Pulmonary artery endothelial cell (primary cell): ENCODE measurements around the gene BCKDHA. TPM values are rescaled to one million over a fixed set of nuclear protein-coding genes. Genes with fewer than 3 reads are reported as not detected.
"Not testable (repeated sequence)": the region's sequence is repeated elsewhere in the genome, so short reads cannot be mapped to it uniquely, and the experiment has no call there.

Source experiments
- DNase-seq: peaks from one replicate; pipeline ENCODE4 v3.0.0-alpha.2; 2011; ENCODE audit warnings: low read depth, low spot score
- total RNA-seq: library from RNA; depleted of rRNA; stranded (reverse); fragments of >200 nt; gene quantifications from 2 replicates; pipeline ENCODE4 v1.2.3, GENCODE V29; 2014

BCKDHA gene
- total RNA-seq, 1 donor from 2014 or later = 74.5 TPM

DNA sequence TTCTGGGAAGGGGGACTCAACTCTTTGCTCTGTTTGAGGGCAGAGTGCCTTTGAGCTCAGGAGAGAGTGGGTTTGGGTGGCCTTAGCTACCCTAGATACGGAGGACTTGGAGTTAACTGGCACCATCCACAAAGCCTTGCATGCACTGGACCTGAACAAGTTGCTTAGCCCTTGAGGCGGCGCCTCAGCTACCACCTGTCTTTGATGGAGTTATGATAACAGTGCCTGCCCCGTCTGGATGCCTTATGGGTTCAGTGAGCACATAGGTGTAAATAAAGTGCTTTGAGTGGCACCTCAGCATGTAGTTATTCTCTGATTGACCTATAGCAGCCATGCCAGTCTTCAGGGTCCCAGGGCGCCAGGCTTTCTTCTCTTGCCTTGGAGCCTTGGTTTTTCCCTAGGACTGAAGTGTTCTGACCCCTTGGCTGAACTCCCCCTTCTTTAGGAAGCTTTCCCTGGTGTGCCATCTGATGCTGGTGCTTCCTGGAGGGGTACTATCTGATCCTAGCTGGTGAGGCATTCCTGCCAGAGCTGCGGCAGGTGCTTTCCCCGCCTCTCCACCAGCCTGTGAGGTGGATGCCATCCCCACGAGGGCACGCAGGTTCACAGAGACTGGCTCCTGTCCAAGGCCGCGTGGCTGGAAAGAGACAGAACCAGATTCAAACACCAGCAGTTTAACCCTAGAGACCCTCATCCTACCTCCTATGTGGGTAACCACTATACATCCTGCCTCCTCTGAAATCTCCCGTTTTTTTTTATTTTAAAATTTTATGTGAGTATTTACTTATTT lies 5.8 kb downstream of the BCKDHA start:
- no peak for DNase-seq

DNA sequence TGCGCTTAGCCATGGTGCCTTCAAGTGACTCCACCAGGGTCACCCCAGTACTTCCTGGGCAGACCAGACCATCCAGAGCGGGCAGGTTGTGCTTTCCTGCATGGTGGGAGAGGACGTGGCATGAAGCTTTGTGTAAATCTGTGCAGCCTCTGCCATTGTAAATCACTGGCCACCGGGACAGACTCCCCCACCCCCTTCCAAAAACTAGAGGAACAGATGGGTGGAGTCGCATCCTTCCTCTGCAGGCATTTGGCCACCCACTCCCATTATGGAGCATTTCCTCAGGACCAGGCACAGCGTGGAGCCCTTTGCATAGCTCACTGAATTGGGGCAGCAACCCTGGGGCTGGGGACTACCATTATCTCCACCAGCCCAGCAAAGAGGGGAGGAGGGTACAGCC lies 8.2 kb downstream of the BCKDHA start:
- DNase-seq = no peak

DNA sequence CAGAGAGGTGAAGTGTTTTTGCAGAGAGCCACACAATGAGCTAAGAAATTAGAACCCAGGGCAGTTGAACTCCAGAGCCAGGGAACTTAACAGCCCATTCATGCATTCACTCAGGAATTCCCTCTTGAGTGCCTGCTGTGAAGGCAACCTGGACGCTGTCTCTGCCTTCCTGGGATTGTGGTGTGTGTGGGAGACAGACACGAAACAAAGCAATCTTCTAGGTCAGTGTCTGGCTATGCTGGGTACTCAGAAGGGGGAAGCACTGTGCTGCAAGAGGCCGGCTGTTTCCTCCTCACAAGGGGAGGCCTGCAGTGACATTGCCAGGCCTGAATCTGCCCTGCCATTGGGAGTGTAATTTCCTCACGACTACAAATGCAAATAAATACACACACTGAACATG lies 9.7 kb downstream of the BCKDHA start:
- DNase-seq = no peak

DNA sequence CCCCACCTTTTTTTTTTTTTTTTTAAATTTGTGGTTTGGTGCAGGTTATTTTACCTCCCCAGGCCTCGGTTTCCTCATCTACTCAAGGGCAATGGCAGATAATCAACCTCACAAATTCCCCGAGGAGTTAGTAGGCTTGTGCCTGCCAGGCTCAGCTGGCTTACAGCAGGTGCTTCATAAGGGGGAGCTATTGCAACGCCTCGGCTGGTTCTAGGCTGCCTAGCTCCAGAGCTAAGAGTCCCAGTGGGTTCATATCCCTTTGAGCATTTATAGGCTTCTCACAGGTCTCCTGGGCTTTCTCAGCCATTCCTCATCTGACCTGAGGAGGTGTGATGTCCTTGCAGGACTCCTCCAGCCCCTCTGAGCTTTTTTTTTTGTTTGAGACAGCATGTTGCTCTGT lies 10.6 kb downstream of the BCKDHA start:
- DNase-seq = no peak

GRCh38 chr19:41408846-41409245 lies 11.2 kb downstream of the BCKDHA start:
- DNase-seq = not testable (repeated sequence)

DNA sequence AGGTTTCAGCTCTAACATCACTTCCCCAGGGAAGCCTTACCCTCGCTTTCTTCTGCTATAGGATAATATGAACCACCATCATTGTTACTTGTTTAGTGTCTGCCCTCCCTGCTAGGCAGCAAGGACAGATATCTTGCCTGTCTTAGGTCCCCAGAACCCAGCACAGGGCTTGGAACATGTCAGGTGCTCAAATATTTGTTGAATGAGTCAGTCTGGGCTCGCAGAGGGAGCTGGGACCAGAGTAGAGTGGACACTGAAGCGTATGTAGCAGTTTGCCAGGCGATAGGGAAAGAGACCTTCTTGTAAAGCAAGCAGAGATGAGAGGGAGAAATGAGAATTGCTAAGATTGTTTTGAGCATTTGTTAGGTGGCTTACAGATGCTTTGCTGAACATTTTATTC lies 11.7 kb downstream of the BCKDHA start:
- no peak for DNase-seq

GRCh38 chr19:41410336-41411054 lies 12.9 kb downstream of the BCKDHA start:
- DNase-seq = no peak

DNA sequence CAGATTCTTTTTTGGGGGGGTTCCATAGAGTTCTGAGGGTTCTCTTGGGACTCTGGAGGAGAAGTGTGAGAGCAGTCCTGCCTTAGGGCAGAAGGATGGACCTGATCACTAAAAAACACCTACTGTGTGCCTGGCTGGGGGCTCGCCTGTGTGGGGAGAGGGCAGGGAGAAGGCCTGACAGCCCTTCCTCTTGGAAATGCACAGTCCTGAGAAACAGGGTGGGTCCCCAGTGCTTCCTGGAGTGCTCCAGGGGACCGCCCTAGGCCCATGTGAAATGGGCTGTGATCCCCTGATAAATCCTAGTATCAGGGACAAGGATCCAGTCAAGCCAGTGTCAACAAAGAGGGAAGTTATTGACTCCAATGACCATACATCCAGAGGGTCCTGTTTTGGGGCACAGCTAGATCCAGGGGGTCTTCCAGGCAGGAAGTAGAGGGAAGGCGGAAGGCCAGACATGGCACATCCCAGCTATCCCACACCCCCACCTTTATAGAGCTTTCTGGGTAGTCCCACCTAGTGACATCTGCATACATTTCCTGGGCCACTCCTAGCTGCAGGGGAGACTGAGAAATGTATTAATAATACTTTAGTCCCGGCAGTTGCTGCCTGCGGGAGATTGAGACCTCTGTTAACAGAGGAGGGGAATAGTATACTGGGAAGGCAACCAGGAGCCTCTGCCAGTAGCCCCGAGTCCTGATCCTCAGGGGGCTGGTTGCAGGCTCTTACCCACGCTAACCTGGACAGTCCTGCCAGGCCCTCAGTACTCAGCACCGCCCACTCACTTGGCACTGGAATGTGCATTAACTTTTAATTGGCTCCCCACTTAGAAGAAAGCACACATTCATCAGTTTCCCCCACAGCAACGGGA lies 13.7 kb downstream of the BCKDHA start:
- no peak for DNase-seq

- no peak for DNase-seq
Observed at GRCh38 chr19:41411968-41412265, 14.3 kb downstream of the BCKDHA start.

DNA sequence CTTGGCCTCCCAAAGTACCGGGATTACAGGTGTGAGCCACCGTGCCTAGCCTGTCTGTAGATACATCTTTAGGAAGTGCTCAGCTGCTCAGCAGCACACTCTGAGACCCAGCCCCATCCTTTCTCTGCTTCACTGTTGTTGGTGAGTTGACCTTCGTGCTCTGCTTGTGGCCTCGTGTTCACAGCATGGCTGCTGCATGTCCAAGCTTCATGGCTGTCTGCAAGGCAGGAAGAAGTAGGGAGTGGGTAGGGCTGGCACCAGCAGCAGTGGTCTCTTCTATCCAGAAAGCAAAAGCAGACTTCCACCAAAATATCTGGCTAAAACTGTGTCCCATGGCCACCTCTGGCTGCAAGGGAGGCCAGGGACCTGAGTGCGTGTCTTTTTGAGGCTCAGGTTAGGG lies 15.3 kb downstream of the BCKDHA start:
- no peak for DNase-seq

DNA sequence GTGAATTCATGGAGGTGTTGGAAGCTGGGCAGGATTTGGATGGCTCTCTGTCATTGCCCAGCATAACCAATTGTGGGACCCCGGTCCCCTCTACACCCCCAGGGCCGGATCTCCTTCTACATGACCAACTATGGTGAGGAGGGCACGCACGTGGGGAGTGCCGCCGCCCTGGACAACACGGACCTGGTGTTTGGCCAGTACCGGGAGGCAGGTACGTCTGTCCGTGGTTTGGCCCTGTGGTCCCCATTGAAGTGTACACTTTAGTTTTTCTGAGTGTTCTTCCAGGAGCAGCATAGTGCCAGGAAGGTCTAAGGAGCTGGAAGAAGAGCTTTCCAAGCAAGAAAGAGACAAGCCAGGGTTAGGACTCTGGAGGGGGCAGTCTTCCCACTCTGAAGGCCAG lies 16.3 kb downstream of the BCKDHA start:
- DNase-seq = no peak

DNA sequence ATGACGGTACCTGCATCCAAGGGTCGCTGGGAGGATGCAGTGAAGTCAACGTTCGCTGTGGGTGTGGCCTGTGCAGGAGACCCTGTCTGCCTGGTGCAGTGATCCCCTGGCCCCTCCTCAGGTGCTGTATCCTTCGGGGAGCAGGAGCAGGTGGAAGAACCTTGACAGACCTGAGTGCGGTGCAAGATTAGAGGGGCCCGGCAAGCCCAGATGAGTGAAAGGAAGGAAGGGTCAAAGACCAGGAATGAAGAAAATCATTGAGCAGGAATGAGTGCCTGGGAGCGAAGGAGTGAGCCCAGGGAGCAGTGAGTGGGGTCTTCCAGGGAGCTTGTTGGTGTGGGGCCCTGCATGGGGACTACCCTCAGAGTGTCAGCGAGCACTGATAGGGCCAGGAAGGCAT lies 16.8 kb downstream of the BCKDHA start:
- DNase-seq = no peak

- no peak for DNase-seq
Observed at GRCh38 chr19:41415154-41415571, 17.5 kb downstream of the BCKDHA start.

GRCh38 chr19:41416194-41416674 lies 18.6 kb downstream of the BCKDHA start:
- DNase-seq = no peak

GRCh38 chr19:41420101-41420880 lies 22.7 kb downstream of the BCKDHA start:
- no peak for DNase-seq

DNA sequence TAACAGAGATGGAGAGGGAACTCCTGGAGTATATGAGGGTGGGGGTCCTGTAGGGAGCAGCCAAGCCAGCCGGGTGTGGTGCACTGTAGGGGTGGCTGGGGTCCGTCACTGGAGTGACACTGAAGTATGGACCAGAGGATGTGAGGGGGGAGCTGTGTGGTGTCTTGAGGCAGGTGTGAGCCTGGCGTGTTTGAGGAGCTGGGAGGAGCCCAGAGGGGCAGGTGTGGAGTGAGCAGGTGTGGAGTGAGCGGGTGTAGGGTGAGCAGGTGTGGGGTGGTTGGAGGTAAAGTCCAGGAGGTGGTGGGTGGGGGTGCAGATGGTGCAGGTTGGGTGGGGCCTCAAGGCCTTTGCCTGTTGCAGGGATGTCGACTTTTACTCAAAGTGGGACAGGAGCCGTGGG lies 23.7 kb downstream of the BCKDHA start:
- DNase-seq = no peak

- DNase-seq = no peak
Observed at GRCh38 chr19:41421973-41422372, 24.4 kb downstream of the BCKDHA start.

DNA sequence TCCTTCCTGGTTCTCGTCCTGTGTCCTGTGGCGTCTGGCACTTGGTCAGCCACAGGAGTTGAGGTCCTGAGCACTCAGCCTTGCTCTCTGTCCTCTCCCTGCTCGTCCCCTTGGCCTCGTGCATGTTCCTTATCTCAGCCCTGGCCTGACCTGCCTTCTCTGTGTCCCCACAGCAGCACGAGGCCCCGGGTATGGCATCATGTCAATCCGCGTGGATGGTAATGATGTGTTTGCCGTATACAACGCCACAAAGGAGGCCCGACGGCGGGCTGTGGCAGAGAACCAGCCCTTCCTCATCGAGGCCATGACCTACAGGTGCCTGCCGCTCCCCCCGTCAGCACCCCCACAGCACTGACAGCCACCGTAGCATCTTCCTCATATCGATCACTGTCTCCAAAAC lies 24.8 kb downstream of the BCKDHA start:
- DNase-seq = no peak

DNA sequence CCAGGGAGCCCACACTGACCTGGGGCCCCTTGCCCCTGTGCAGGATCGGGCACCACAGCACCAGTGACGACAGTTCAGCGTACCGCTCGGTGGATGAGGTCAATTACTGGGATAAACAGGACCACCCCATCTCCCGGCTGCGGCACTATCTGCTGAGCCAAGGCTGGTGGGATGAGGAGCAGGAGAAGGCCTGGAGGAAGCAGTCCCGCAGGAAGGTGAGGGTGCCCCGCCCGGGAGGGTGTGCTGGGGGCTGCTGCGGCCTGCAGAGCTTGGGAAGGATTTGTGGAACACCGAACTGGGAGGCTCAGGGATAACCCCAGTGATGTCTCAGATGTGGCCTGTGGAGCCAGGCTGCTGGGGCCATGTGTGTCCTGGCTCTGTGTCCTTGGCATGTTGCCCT lies 25.3 kb downstream of the BCKDHA start:
- DNase-seq = no peak

GRCh38 chr19:41424335-41425173 lies 26.9 kb downstream of the BCKDHA start:
- no peak for DNase-seq
